Breast epithelium (tissue), 3 donors: ENCODE data around the gene ZNF41.

Source experiments
- POLR2A ChIP-seq: fragments of 450-650 bp; IDR thresholded peaks from one replicate; pipeline ENCODE4 v1.6.1; 2016; ENCODE audit warnings: antibody characterized with exemption, mild to moderate bottlenecking, moderate library complexity
- TF ChIP-seq, protein P1 (sequence below), 3 donors: fragments of 450-650 bp; IDR thresholded peaks; one replicate each; pipeline ENCODE4 v1.5.1; 2016 to 2017; ENCODE audit warnings: antibody characterized with exemption in 3 of 3, mild to moderate bottlenecking in 3 of 3, moderate library complexity in 3 of 3

- no peak for TF ChIP-seq POLR2A
- TF ChIP-seq, protein P1, sequence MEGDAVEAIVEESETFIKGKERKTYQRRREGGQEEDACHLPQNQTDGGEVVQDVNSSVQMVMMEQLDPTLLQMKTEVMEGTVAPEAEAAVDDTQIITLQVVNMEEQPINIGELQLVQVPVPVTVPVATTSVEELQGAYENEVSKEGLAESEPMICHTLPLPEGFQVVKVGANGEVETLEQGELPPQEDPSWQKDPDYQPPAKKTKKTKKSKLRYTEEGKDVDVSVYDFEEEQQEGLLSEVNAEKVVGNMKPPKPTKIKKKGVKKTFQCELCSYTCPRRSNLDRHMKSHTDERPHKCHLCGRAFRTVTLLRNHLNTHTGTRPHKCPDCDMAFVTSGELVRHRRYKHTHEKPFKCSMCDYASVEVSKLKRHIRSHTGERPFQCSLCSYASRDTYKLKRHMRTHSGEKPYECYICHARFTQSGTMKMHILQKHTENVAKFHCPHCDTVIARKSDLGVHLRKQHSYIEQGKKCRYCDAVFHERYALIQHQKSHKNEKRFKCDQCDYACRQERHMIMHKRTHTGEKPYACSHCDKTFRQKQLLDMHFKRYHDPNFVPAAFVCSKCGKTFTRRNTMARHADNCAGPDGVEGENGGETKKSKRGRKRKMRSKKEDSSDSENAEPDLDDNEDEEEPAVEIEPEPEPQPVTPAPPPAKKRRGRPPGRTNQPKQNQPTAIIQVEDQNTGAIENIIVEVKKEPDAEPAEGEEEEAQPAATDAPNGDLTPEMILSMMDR (IDR thresholded peaks at IDR 0.05) = no peak
These were observed 24.3 kb upstream of the ZNF41 start for GRCh38 chrX:47507153-47507867.
